ENCODE data around the gene NINJ1.

The NINJ1 gene

DNA sequence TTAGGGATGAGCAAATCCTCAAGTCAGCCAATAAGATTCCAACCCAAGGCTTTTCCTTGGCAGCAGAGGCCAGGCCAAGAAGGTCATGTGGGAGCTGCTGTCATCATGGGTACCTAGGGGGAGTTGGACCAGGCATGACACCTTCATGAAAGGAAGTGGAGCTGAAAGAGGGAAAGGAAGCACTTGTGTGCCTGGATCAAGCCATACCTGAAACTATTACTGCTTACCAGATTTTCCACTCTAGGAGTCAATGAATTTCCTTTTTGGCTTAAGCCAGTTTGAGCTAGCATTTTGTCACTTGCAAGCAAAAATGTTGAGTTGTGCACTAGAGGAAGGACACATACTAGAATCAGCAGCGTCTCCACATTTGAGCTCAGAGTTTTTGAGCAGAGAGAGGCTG, 35.4 kb upstream of the NINJ1 start:
- no peak for DNase-seq (ENCODE audit: insufficient read length, low spot score)
- no peak for FAIRE-seq

DNA sequence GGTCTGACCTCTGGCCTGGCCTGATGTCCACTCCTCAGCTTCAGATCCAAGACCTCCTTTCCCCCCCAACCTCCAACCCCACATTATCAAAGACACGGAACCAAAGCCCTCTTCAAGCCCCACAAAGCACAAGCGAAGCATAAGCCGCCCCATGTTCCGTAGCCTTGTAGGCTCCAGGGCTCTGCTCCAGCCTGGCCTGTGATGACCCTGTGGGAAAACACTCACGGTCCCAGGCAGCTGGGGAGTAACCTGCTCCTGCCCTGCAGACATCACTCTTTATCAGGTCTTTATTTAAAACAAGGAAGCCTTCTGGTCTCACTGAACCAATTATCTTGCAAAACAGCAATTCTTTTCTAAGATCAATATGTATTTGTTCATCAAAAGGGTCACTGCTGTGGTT, 34.5 kb upstream of the NINJ1 start:
- TF ChIP-seq, protein P1, sequence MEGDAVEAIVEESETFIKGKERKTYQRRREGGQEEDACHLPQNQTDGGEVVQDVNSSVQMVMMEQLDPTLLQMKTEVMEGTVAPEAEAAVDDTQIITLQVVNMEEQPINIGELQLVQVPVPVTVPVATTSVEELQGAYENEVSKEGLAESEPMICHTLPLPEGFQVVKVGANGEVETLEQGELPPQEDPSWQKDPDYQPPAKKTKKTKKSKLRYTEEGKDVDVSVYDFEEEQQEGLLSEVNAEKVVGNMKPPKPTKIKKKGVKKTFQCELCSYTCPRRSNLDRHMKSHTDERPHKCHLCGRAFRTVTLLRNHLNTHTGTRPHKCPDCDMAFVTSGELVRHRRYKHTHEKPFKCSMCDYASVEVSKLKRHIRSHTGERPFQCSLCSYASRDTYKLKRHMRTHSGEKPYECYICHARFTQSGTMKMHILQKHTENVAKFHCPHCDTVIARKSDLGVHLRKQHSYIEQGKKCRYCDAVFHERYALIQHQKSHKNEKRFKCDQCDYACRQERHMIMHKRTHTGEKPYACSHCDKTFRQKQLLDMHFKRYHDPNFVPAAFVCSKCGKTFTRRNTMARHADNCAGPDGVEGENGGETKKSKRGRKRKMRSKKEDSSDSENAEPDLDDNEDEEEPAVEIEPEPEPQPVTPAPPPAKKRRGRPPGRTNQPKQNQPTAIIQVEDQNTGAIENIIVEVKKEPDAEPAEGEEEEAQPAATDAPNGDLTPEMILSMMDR (IDR thresholded peaks at IDR 0.05; ENCODE audit: insufficient read depth, missing control alignments) = no peak
- DNase-seq (ENCODE audit: insufficient read length, low spot score) (no peak), FAIRE-seq (no peak)

More for the DNA sequence above, 35.4 kb upstream of the NINJ1 start:
- TF ChIP-seq, protein P1 (IDR thresholded peaks at IDR 0.05; ENCODE audit: insufficient read depth, missing control alignments) = no peak

DNA sequence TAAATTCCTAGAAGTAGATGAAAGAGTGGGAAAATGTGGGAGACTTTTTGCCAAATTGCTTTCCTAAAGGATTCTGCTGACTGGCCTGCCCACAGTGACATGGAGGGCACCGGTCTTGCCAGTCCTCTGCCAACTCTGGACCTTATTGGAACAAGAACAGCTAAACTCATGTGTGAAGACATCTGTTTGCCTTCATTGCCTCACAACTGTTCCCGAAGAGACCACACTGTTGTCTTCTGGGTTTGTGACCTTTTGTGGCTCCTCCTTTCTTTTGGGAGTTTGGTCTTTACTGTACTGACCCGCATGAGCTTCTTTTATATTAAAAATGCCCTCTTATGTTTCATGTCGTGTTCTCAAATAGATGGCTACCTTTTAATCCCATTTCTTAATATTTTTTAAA, 33.8 kb upstream of the NINJ1 start:
- DNase-seq (ENCODE audit: insufficient read length, low spot score) (no peak), FAIRE-seq (no peak)
- TF ChIP-seq, protein P1 (IDR thresholded peaks at IDR 0.05; ENCODE audit: insufficient read depth, missing control alignments) = no peak

DNA sequence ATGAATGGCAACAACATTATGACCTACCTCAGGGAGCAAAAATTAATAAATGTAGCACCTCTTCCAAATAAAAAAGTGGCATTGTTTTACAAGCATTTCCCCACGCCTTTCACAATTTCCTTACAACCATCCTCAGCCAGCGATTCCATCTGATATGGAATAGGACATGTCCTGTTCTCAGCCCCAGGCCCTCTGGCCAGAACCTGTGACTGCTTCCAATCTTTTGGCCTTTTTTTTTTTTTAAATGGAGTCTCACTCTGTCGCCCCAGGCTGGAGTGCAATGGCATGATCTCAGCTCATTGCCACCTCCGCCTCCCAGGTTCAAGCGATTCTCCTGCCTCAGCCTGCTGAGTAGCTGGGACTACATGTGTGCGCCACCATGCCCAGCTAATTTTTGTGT, 33.1 kb upstream of the NINJ1 start:
- TF ChIP-seq, protein P1 (IDR thresholded peaks at IDR 0.05; ENCODE audit: insufficient read depth, missing control alignments) = no peak
- no peak for FAIRE-seq

DNA sequence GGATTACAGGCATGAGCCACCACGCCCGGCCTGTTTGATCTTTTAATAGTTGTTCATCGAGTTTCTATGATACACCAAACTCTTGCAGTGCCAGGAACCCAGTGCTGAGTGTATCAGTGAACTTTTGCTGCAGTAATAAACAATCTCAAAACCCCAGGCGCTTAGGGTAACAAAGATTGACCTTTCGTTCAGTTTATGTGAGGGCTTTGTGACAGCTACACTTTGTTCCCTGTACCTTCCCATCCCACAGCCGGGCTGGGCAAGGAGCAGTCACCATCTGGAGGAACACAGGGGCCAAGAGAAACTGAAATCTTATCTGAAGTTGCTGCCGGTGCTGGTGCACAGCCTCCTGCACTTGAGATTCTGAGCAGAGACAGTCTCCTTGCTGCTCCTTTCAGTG, 32.6 kb upstream of the NINJ1 start:
- no peak for DNase-seq (ENCODE audit: insufficient read length, low spot score)
- FAIRE-seq = no peak
- TF ChIP-seq, protein P1 (IDR thresholded peaks at IDR 0.05; ENCODE audit: insufficient read depth, missing control alignments) = no peak

More for the DNA sequence above, 33.1 kb upstream of the NINJ1 start:
- no peak for DNase-seq (ENCODE audit: insufficient read length, low spot score)

DNA sequence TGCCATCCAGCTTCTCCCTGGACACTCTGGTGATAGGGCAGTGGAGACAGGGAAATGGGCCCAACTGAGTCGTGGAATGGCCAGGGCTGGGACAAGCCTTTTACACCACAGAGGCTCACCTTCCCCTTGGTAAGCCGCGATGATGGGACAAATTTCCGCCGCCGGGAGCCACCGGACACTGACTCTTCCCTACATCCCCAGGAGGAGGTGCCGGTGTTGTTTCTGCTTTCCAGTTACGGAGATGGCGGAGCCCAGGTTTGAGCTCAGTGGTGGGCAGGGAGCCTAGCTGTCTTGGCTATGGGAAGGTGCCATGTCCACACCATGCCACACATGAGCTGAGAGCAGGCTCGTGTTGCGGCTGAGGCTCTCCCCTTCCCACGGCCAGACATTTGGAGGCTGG, 30.0 kb upstream of the NINJ1 start:
- TF ChIP-seq, protein P1 (IDR thresholded peaks at IDR 0.05; ENCODE audit: insufficient read depth, missing control alignments) = no peak
- FAIRE-seq = no peak
- no peak for DNase-seq (ENCODE audit: insufficient read length, low spot score)

DNA sequence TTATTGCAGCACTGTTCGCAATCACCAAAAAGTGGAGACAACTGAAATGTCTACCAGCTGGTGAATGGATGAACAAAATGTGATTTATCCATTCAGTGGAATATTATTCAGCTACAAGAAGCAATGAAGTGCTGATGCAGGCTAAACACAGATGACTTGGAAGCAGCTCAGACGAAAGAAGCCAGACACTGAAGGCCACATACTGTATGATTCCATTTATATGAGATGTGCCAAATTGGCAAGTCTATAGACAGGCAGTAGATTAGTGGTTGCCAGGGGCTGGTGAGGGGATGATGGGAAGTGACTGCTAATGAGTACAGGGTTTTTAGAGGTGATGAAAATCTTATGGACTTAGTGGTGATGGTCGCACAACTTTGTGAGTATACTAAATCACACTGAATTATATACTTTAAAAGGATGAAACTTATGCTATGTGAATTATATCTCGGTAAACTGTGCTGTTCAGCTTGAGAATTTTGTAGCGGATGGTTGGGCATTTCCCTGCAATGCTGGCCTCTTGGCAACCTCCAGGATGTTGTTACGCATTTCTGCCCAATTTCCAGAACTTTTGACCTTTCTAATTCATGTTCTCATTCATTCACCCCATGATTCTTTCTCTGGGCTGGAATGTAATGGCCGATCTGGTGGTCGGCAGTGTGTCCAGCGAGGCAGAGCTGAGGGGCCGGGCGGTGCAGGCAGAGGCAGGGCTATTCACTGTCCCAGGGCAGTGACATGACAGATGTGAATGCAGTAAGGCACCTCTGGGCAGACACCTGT, 27.9 kb upstream of the NINJ1 start:
- FAIRE-seq = no peak
- TF ChIP-seq, protein P1 (IDR thresholded peaks at IDR 0.05; ENCODE audit: insufficient read depth, missing control alignments) = no peak
- DNase-seq (ENCODE audit: insufficient read length, low spot score) = no peak

Measured in D721Med (cell line).